GM21423 (cell line): ENCODE data around the gene F7.

ENCODE experiments used
- ATAC-seq: cut with Tn5 transposase; IDR thresholded peaks from one replicate; pipeline ENCODE4 v1.9.1; 2021; ENCODE audit warnings: mild to moderate bottlenecking, moderate library complexity; ENCODE audit not compliant: unreplicated experiment

The F7 gene

GRCh38 chr13:113116206-113116800 is 10.7 kb downstream of the F7 start:
- ATAC-seq = no peak

DNA sequence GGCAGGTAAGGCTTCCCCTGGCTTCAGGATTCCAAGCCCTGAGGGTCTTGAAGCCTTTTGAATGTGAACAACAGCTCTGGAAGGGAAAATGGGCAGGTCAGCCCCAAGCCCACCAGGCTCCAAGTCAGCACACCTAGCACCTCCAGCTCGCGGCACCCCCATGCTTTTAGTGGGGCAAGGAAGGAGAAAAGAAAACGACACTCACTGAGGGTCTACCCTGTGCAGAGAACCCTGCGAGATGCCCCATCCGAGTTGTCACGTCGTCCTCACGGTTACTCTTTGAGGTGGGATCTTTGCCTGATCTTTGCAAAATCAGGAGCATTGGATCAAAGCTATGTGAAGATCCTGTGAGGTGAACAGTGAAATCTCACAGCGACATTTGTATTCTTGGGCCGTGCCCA is 11.3 kb downstream of the F7 start:
- no peak for ATAC-seq

GRCh38 chr13:113117335-113117872 is 11.8 kb downstream of the F7 start:
- no peak for ATAC-seq

GRCh38 chr13:113117911-113118260 is 12.3 kb downstream of the F7 start:
- no peak for ATAC-seq

GRCh38 chr13:113118261-113119021 is 12.8 kb downstream of the F7 start:
- no peak for ATAC-seq

- no peak for ATAC-seq
Observed at GRCh38 chr13:113119166-113119821, 13.7 kb downstream of the F7 start.

GRCh38 chr13:113119822-113120189 is 14.2 kb downstream of the F7 start:
- no peak for ATAC-seq

DNA sequence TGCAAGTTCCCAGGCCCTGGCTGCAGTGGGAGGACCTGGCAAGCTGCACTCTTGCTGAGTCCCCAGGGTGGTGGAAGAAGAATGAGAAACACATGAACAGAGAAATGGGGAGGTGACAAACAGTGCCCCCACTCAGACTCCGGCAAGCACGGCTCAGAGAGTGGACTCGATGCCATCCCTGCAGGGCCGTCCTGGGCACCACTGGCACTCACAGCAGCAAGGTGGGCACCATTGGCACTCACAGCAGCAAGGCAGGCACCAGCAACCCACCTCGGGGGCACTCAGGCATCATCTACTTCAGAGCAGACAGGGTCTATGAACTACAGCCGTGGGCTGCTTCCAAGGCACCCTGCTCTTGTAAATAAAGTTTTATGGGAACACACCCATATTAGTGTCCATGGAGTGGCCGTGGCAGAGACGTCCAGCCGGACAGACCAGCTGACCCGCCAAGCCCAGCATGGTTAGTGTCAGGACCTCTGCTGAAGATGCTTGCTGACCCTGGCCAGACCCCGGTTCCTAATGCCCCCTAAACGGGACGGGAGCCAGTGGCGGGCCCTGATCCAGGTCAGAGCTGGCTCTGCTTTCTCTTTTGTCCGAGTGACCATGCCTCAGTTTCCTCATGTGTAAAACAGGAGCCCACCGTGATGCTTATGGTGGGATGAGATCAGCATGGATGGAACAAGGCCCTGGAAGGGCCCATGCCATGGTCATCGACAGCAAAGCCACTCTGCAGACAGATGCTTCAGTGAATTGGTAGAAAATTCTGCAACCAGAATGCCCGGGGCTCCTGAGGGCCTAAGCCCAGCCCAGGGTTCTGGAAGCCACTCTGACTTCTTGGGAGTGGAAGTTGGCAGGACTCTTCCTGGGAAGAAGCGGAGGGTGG is 14.9 kb downstream of the F7 start:
- no peak for ATAC-seq

DNA sequence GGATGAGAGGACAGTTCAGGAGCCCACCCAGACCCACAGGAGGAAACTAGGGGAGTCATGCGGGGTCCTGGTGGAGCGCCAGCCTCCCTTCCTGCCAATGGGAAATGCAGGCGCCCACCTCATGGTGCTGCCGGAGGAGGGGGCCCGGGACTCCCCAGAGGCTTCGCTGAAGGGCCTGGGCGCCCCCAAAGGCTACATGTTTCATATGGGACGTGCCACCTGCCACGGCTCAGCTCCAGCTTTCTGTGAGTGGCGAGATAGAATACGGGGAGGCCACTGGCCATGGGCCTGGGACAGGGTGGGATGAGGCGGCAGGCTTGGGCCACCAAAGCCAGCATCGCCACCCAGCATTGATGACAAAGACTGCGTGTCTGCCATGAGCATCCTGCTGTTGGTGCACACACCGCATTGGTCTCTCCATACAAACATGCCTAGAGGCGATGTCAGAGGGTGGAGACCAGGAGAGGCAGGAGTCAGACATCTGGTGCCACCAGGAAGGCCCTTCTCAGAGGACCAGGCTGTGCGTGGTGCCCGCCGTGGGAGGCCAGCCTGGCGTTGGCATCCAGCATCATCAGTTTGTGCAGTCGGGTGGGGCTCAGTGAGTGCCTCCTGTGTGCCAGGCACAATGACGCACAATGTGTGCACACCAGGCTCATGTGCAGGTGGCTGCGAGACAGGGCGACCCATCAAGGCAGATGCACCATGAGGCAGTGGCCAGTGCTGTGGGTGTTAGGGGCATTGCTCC is 15.8 kb downstream of the F7 start:
- no peak for ATAC-seq

- no peak for ATAC-seq
Observed at GRCh38 chr13:113121928-113122471, 16.4 kb downstream of the F7 start.

- no peak for ATAC-seq
Observed at GRCh38 chr13:113122550-113123225, 17.1 kb downstream of the F7 start, which contains the start of gene F10. Gene F10, plus strand, starts transcription at chr13:113122799. Its CDS starts 57 bp downstream, at chr13:113122856.

- no peak for ATAC-seq
Observed at GRCh38 chr13:113123226-113124201, 17.9 kb downstream of the F7 start.

- no peak for ATAC-seq
Observed at GRCh38 chr13:113124211-113124970, 18.8 kb downstream of the F7 start.

DNA sequence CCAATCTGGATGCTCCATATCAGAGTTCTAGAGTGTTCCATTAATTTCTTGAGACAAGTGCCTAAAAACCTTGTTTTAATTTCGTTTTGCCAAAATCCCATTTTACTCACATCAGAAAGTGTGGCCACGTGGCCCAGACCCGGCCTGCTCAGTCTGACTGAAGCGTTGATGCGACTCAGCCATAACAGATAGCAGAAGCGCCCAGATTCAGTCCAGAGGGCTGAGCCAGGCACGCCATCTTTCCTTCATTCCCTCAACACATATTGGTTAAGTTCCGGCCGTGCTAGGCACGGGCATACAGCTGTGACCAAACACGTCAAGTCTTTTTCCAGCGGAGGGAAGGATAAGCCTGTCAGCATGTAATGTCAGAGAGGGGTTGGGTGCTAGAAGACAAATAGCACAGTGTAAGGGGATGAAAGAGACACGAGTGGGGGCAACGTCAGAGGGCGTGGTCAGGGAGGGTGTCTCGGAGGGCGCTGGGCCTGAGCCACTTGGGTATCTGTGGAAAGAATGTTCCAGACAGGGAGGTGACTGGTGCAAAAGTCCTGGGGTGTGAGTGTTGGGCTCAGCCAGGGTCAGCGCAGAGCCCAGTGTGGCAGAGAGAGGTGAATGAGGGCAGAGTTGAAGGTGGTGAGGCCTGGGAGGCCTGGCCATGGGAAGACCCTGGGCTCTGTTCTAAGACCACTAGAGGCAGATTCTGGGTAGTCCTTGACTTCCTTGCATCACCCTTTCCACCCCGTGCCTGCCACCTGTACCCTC is 20.1 kb downstream of the F7 start:
- no peak for ATAC-seq

DNA sequence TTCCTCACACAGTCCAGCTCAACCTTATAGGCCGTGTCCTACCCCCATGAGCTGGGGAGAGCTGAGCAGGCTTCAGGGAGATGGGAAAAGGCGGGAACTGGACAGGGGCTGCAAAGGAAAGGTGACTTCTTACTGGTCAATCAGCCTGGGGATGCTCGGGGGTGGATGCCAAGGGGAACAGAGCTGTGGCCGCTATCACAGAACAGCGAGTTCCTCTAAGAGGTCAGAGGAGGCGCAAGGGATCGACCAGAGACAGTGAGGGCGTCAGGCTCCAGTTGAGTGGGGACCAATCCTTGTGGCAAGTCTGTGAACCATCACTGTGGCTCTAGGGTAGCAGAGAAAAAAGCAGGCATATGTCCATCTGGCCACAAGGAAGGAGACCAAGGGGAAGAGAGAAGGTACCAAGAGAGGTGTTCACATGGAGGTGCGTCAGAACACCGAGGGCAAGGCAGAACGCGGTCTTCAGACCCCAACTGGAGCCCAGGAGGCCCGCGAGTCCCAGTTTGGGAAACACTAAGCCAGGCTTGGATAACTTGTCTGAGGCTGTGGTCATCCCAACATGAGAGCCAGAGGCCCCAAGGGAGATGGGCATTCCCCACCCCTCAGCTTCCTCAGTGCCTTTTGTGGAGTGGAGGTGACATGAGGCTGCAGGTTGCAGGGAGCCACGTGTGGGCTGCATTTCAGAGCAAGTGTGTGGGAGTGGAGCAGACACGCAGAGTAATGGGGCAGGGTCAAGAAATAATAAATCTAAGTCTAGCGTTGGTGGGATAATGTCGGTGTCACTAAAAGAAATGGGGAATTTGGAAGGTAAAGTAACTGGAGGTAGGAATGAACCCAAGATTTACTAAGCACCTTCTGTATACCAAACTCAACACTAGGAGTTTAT is 20.9 kb downstream of the F7 start:
- ATAC-seq = no peak

DNA sequence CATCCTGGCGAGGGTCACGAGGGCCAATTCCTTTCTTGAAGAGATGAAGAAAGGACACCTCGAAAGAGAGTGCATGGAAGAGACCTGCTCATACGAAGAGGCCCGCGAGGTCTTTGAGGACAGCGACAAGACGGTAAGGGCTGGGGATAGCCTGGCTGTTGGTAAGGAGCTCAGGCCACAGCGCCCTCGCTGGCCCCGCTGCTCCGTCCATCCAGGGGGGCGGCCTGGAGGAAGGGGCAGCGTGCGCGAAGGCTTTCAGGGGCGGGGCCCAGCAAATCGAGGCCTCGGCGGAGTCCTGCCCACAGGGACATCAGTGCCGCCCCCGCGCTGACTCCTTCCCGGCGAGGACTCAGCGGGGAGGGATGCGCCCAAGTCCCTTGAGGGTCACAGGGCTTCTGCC is 23.9 kb downstream of the F7 start:
- no peak for ATAC-seq
